GM19238 (cell line): Measurements from ENCODE around the gene ANKS1B.
A peak's percentile ranks its signal among the peaks of the same experiment; 100 is the strongest.

Experiments
- DNase-seq: peaks from one replicate; pipeline ENCODE4 v3.0.0; 2011; ENCODE audit warnings: low spot score; ENCODE audit not compliant: insufficient read length

The ANKS1B gene

GRCh38 chr12:99026332-99027054, 958.2 kb downstream of the ANKS1B start:
- no peak for DNase-seq

DNA sequence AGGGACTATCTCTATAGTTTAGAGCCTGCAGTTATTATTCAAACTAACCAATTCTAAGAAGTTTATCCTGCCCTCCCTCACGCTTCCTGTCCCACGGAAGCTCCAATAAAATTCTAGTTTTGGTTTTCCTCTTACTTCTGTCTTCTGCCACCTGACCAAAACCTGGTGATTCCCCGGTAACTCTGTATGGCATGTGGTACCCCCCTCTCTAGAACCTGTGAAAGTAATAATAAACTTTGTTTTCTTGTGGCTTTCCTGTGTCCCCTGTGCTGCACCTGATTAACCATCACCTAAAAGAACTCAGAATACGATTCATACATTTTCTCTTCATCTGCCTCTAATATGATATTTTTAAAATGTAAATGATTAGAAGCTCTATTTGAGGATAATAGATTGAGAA, 959.9 kb downstream of the ANKS1B start:
- DNase-seq = no peak

- DNase-seq = no peak
Measured at GRCh38 chr12:99024191-99024590, 960.5 kb downstream of the ANKS1B start.

DNA sequence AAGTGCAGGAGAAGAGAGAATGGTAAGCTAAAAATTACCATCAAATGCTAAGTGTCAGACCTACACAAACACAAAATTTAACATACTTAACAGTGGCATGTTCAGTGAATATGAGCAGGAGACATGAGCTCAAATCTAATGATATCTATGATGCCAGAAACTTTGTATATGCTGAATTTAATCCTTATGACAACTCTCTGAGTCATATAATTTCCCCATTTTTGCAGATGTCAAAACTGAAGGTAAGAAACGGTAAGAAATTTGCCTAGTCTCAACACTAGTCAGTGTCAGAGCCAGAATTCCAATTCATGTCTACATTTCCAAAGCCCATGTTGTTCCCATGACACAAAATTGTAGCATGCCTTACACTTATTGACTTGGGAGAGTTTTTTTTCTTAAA, 963.9 kb downstream of the ANKS1B start:
- no peak for DNase-seq

- no peak for DNase-seq
Measured at GRCh38 chr12:99019798-99020197, 964.9 kb downstream of the ANKS1B start.

GRCh38 chr12:99017971-99018370, 966.8 kb downstream of the ANKS1B start:
- no peak for DNase-seq

DNA sequence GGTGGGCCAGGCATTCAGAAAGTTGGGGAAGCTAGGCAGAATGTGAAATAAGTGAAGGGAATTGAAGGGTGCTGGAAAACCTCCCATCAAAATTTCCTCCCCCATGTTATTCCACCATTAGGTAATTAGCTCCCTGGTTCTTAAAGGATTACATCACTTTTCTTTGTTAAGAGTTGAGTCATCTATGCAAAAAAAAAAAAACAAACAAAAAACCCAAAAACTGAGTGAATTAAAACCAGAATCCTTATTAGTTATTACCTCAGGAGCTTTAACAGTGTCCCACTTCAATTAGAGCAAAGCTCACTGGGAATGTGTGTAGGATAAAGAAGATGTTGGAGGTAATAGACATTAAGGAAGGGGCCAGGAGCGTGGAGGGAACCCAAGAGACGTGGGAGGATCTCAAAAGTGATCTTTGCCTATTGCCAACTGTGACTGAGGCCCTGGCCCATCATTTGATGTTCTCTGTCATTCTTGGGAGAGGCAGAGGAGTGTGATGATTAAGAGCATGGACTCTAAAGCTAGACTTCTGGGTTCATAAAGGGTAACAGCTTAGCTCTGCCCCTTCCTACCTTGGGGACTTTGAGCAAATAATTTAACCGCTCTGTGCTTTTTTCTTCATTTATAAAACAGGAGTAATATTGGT, 975.0 kb downstream of the ANKS1B start:
- DNase-seq = no peak

DNA sequence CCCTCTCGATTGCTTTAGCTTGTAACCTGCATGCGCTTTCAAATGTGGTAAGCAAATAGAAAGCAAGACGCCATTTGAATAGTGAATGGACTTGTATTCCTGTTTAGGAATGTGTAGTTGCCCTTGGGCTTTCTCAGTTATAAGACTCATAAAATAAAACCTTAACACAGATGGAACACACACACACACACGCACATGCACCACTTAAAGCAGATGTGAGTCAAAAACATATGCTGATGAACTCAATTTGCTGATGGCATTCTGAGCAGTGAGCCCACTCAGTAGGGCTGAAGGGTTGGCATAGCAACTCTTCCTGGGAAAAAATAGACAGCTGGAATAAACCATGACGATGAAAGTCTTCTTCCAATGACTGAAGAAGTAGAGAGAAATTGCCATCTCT, 979.1 kb downstream of the ANKS1B start:
- no peak for DNase-seq

DNA sequence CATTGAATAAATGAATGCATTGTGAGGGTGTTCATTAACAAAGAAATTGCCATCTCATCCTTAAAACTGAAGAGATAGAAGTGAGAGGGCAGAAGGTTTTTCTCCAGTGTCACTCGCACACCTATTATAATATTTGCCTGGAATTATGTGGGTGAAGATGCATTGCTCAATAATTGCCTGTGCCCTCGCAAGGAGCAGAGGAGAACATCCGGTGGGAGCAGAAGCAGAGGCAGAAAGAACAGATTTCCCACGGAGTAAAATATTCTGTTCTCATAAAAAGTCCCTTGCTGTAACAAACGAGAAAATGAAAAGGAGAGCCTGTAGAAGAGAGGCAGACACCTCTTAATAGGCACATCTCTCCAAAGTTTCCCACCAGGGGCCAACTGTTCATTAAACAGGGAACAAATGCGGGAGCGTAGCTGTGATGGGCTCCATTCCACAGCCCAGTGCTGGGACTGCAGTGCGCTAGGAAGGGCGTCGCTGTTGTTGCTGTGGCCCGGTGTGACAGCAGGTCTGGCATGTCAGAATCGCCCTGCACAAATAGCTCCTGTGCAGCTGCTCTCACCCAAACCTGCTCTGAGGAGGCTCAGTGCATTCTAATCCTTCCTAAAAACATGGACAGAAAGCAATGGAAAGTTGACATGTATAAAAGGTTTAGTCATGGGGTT, 979.8 kb downstream of the ANKS1B start:
- no peak for DNase-seq

GRCh38 chr12:99002731-99003130, 982.0 kb downstream of the ANKS1B start:
- no peak for DNase-seq

- no peak for DNase-seq
Measured at GRCh38 chr12:99002156-99002555, 982.6 kb downstream of the ANKS1B start.

- no peak for DNase-seq
Measured at GRCh38 chr12:98999559-98999958, 985.2 kb downstream of the ANKS1B start.

- peak; percentile 8 for DNase-seq
Measured at GRCh38 chr12:98998697-98999299, 985.9 kb downstream of the ANKS1B start.

- no peak for DNase-seq
Measured at GRCh38 chr12:98997899-98998298, 986.8 kb downstream of the ANKS1B start.

DNA sequence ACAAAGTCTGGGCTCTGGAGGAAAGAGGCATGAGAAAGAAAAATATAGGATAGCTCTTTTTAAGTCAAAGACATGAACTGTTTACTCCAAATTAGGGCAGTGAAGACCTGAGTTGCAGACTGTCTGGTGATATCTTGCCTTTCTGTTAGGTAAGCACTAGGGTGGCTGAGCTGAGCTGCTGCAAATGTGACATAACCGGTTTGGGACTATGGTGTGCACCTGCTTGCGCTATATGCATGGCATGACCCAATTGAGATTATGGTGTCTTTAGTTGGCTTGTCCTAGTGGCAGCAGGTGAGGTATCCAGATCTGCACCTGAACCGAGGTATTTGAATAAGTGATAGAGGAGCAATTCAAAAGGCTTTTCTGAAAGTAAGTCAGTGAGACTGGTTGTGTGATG, 994.1 kb downstream of the ANKS1B start:
- no peak for DNase-seq

GRCh38 chr12:98985156-98985555, 999.6 kb downstream of the ANKS1B start:
- DNase-seq = no peak

DNA sequence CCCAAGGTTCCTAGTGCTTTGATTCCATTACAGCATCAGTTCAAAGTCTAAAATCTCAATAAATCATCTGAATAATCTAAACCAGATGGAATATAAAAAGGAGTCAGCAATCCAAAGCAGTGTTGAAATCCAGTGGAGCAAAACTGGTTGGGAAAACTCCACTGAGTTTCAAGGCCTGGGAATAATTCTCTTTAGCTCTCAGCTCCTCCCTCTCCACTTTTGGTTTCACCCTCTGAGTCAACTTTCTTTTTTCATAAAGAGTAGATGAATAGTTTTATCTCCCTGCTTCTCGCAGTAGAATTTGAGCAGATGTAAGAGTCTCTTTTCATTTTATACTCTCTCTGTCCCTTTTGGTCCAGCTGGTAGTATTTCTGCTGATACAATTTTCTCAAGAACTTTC, 1001.1 kb downstream of the ANKS1B start:
- no peak for DNase-seq

DNA sequence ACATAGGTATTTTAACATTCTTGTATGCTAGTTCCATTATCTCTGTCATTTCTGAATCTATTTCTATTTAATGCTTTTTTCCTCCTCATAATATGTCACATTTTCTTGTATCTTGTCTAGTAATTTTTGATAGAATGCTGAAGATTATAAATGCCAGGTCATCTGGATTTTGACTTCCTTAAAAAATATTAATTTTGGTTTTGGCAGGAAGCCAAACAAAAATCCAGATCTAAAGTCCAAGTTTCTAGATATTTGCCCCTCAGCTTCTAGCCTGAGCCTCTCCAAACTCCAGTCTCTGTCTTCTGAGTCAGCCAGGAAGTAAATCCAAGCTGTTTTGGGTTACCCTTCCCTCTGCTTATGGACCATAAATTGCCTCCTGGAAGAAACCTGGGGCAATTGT, 1004.2 kb downstream of the ANKS1B start:
- no peak for DNase-seq

DNA sequence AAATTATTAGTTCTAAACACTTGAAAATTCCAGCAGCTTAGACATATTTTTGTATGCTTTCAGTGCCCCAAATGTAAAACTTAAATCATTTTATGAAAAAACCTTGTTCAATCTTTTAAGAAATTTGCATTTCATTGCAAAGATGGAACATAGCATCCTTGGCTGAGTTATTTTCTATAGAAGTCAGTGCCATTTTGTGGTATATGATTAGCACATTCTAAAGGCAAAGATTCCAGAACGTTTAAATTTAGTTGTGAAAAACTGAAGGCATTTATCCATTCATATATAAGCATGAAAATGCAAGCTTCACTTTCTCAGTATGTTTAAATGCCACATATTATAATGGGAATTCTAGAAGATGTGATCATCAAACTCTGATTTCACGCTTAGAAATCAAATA, 1007.5 kb downstream of the ANKS1B start:
- DNase-seq = no peak

DNA sequence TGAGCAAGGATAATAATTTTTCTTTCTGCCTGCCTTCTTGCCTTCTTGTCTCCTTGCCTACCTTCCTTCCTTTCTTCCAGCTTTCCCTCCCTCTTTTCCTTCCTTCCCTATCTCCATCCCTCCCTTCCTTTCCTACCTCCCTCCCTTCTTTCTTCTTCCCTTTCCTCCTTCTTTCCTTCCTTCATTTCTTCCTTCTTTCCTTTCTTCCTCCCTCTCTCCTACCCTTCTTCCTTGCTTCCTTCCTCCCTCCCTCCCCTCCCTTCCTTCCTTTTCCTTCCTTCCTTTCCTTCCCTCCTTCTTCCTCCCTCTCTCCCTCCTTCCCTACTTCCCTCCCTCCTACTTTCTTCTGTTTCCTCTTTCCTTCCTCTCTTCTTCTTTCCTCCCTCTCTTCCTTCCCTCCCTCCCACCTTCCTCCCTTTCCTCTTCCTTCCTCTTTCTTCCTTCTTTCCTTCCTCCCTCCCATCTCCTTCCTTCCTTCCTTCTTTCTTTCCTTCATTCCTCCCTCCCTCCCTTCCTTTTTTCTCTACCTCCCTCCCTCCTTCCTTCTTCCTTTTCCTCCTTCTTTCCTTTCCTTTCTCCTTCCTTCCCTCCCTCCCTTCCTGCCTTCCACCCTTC, 1009.9 kb downstream of the ANKS1B start:
- DNase-seq = no peak

DNA sequence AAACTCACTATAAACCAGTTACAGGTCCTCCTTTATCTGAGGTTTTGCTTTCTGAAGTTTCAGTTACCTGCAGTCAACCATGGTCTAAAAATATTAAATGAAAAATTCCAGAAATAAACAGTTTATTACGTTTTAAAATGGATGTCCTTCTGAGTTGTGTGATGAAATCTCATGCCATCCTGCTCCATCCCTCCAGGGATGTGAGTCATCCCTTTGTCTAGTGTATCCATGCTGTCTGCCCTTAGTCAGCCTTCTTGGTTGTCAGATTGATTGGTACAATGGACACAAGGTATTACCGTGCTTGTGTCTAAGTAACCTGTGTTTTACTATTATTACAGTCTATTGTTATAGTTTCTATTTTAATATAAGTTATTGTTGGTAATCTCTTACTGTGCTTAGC, 1011.3 kb downstream of the ANKS1B start:
- no peak for DNase-seq

GRCh38 chr12:98970950-98971349, 1013.8 kb downstream of the ANKS1B start:
- DNase-seq = no peak
